ENCODE measurements around the gene GPR137B.

DNA sequence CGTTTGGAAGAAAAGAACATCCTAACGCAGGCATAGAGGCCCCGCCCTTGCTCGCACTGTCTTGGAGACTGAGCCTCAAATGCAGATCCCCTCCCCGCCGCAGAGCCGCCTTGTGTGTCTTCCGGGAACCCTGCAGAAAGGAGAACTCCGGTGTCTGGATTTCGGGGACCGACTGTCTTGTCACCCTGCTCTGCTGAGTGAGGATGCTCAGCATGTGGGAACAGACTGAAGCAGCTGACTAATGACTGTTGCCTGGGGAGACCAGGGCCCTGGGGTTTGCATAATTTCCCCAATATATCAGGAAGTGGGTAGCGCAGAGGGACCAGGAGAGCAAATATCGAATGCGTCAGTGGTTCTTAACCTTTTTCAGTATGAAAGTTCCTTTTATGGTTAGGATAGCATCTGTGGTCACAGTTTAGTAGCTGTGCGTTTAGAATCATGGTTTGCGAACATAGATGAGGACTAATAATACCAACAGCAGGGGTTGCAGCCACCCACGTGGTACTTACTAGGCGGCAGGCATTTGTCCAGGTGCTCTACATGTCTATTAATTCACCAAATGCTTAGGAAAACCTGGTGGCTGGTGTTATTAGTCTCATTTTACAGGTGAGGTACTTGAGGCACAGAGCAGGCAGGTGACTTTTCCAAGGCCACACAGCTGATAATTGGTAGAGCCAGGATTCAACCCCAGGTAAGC is 14.3 kb downstream of the GPR137B start:
- TF ChIP-seq POLR2A (IDR thresholded peaks at IDR 0.05; ENCODE audit: low read depth, low read length) (peak; percentile 83), TAF1 (IDR thresholded peaks at IDR 0.05; ENCODE audit: borderline replicate concordance, low read depth, low read length) (0 out of 2 replicates have a peak, but pooled peaks have one; percentile 21)
